Activated CD4-positive, alpha-beta T cell treated with anti-CD3 and anti-CD28 coated beads, Interleukin-2, amount 50 U/mL, for 24 hours (primary cell): Measurements from ENCODE around the gene WNK1.
"Not testable (repeated sequence)": the region's sequence is repeated elsewhere in the genome, so short reads cannot be mapped to it uniquely, and the experiment has no call there.

ENCODE experiments used
- DNase-seq, 2 donors: peaks; one replicate each; pipeline ENCODE4 v3.0.0-alpha.2; 2020; ENCODE audit warnings: low read depth in 1 of 2, low spot score in 1 of 2

Gene WNK1

GRCh38 chr12:907413-908185, 155.2 kb downstream of the WNK1 start:
- DNase-seq = no peak

GRCh38 chr12:909861-910260, 157.5 kb downstream of the WNK1 start:
- DNase-seq = no peak

- DNase-seq = no peak
Measured at GRCh38 chr12:910416-910815, 158.0 kb downstream of the WNK1 start.

- DNase-seq = no peak
Measured at GRCh38 chr12:911191-911826, 158.9 kb downstream of the WNK1 start.

GRCh38 chr12:912466-913235, 160.3 kb downstream of the WNK1 start:
- DNase-seq = no peak

GRCh38 chr12:913919-914698, 161.7 kb downstream of the WNK1 start:
- DNase-seq = no peak

GRCh38 chr12:915090-915489, 162.7 kb downstream of the WNK1 start:
- DNase-seq = no peak

GRCh38 chr12:916240-916639, 163.9 kb downstream of the WNK1 start:
- no peak for DNase-seq

GRCh38 chr12:916712-917445, 164.5 kb downstream of the WNK1 start:
- DNase-seq = no peak

GRCh38 chr12:920676-921075, 168.3 kb downstream of the WNK1 start:
- no peak for DNase-seq

- no peak for DNase-seq
Measured at GRCh38 chr12:922285-922684, 169.9 kb downstream of the WNK1 start.

GRCh38 chr12:926641-927040, 174.3 kb downstream of the WNK1 start:
- no peak for DNase-seq

- DNase-seq = no peak
Measured at GRCh38 chr12:931060-931459, 178.7 kb downstream of the WNK1 start.

- no peak for DNase-seq
Measured at GRCh38 chr12:931591-931990, 179.2 kb downstream of the WNK1 start.

- not testable (repeated sequence) for DNase-seq
Measured at GRCh38 chr12:935891-936290, 183.5 kb downstream of the WNK1 start.

GRCh38 chr12:936377-937345, 184.3 kb downstream of the WNK1 start:
- DNase-seq = no peak

- DNase-seq = no peak
Measured at GRCh38 chr12:938810-939209, 186.4 kb downstream of the WNK1 start.

- DNase-seq = no peak
Measured at GRCh38 chr12:943051-943450, 190.7 kb downstream of the WNK1 start.

- no peak for DNase-seq
Measured at GRCh38 chr12:944211-944610, 191.8 kb downstream of the WNK1 start.
